ENCODE results near the gene KAZN. TPM values are rescaled to one million over a fixed set of nuclear protein-coding genes. Genes with fewer than 3 reads are reported as not detected.

The KAZN gene
- total RNA-seq, 1 donor from 2014 or later = 7.9 TPM

GRCh38 chr1:14624941-14625340 lies 26.5 kb downstream of the KAZN start:
- Mint-ChIP-seq H3K4me1 (ENCODE audit: low read depth, unreplicated experiment) (peaks cover 20% of the 10 kb centered on the region), H3K9me3 (ENCODE audit: unreplicated experiment) (no peaks in the 10 kb centered on the region), H3K4me3 (ENCODE audit: unreplicated experiment) (no peak overlapping the region), H3K27me3 (ENCODE audit: unreplicated experiment) (no peaks in the 10 kb centered on the region), H3K27ac (ENCODE audit: unreplicated experiment) (no peak overlapping the region), H3K36me3 (ENCODE audit: unreplicated experiment) (no peaks in the 10 kb centered on the region)
- TF ChIP-seq, protein P1, sequence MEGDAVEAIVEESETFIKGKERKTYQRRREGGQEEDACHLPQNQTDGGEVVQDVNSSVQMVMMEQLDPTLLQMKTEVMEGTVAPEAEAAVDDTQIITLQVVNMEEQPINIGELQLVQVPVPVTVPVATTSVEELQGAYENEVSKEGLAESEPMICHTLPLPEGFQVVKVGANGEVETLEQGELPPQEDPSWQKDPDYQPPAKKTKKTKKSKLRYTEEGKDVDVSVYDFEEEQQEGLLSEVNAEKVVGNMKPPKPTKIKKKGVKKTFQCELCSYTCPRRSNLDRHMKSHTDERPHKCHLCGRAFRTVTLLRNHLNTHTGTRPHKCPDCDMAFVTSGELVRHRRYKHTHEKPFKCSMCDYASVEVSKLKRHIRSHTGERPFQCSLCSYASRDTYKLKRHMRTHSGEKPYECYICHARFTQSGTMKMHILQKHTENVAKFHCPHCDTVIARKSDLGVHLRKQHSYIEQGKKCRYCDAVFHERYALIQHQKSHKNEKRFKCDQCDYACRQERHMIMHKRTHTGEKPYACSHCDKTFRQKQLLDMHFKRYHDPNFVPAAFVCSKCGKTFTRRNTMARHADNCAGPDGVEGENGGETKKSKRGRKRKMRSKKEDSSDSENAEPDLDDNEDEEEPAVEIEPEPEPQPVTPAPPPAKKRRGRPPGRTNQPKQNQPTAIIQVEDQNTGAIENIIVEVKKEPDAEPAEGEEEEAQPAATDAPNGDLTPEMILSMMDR (IDR thresholded peaks at IDR 0.05; ENCODE audit: partially characterized antibody, unreplicated experiment) = no peak
- no peak for DNase-seq

DNA sequence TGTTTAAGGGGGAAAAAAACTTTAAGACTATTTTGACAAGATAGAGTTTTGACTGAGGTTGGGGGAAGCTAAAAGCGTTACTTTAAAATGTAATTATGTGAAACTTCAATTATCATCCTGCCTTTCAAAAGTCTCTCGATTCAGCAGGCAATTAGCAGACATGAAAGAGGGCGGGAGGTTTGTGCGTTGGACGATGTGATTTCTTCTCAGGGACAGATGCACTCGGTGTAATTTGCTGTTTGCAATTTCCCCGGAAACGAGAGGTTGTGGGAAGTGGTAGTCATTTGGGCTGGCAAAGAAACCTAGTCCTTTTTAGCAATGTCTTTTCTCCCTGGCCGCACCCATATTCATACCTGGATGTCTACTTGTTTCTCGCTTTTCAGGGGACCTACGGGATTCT lies 27.1 kb downstream of the KAZN start:
- H3K4me3 Mint-ChIP-seq (ENCODE audit: unreplicated experiment) = no peak overlapping the region
- H3K36me3 Mint-ChIP-seq (ENCODE audit: unreplicated experiment) = no peaks in the 10 kb centered on the region

GRCh38 chr1:14625996-14626395 lies 27.5 kb downstream of the KAZN start:
- TF ChIP-seq, protein P1 (IDR thresholded peaks at IDR 0.05; ENCODE audit: partially characterized antibody, unreplicated experiment) = no peak
- DNase-seq = no peak
- Mint-ChIP-seq H3K36me3 (ENCODE audit: unreplicated experiment) (no peaks in the 10 kb centered on the region), H3K4me1 (ENCODE audit: low read depth, unreplicated experiment) (peaks cover 20% of the 10 kb centered on the region), H3K27ac (ENCODE audit: unreplicated experiment) (no peak overlapping the region), H3K4me3 (ENCODE audit: unreplicated experiment) (no peak overlapping the region), H3K9me3 (ENCODE audit: unreplicated experiment) (no peaks in the 10 kb centered on the region), H3K27me3 (ENCODE audit: unreplicated experiment) (no peaks in the 10 kb centered on the region)

More for the DNA sequence above, 27.1 kb downstream of the KAZN start:
- DNase-seq = no peak
- H3K27ac Mint-ChIP-seq (ENCODE audit: unreplicated experiment) = no peak overlapping the region
- peaks cover 20% of the 10 kb centered on the region for H3K4me1 Mint-ChIP-seq (ENCODE audit: low read depth, unreplicated experiment)
- H3K27me3 Mint-ChIP-seq (ENCODE audit: unreplicated experiment) = no peaks in the 10 kb centered on the region
- TF ChIP-seq, protein P1 (IDR thresholded peaks at IDR 0.05; ENCODE audit: partially characterized antibody, unreplicated experiment) = no peak
- no peaks in the 10 kb centered on the region for H3K9me3 Mint-ChIP-seq (ENCODE audit: unreplicated experiment)

- DNase-seq = peak; percentile 50
- Mint-ChIP-seq H3K4me3 (ENCODE audit: unreplicated experiment) (no peak overlapping the region), H3K9me3 (ENCODE audit: unreplicated experiment) (no peaks in the 10 kb centered on the region), H3K4me1 (ENCODE audit: low read depth, unreplicated experiment) (peaks cover 20% of the 10 kb centered on the region), H3K36me3 (ENCODE audit: unreplicated experiment) (no peaks in the 10 kb centered on the region), H3K27me3 (ENCODE audit: unreplicated experiment) (no peaks in the 10 kb centered on the region), H3K27ac (ENCODE audit: unreplicated experiment) (peak overlapping the region; percentile 81)
- TF ChIP-seq, protein P1 (IDR thresholded peaks at IDR 0.05; ENCODE audit: partially characterized antibody, unreplicated experiment) = no peak
Observed at GRCh38 chr1:14626869-14627607, 28.6 kb downstream of the KAZN start.
